Measurements from ENCODE around the gene SLBP.

DNA sequence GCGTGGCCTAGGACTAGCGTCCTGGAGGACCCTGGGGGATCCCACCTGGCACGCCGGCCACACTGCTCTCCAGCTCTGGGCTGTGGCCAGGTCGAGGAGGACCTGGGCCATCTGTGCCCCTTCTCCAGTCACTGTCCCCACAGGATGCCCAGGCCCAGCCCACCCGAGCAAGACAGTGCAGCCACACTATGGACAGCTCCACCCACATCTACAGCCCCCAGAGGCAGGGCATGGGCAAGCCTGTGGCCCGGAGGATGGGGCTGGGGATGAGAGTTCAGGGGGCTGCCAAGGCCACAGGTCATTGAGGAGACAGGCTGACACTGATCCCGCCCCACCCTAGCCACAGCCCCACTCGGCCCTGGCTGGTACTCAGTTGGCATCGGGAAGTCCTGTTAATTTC, 58.3 kb downstream of the SLBP start:
- TF ChIP-seq CTCF (conservative IDR thresholded peaks at IDR 0.05), result no peak
- no peak for TF ChIP-seq EZH2 (IDR thresholded peaks at IDR 0.05; ENCODE audit: low read depth)

Data from PC-9 (cell line).